ENCODE data around the gene VWA7.

Gene VWA7

GRCh38 chr6:31765559-31765909, 11.6 kb downstream of the VWA7 start:
- DNase-seq (ENCODE audit: low spot score): no peak
- H3K4me3 ChIP-seq: no peak overlapping the region
- H3K27ac ChIP-seq: no peak overlapping the region
- no peak for TF ChIP-seq CTCF (IDR thresholded peaks at IDR 0.05)

GRCh38 chr6:31764198-31764597, 12.9 kb downstream of the VWA7 start:
- H3K4me3 ChIP-seq: no peak overlapping the region
- DNase-seq (ENCODE audit: low spot score): no peak
- no peak for TF ChIP-seq CTCF (IDR thresholded peaks at IDR 0.05)
- H3K27ac ChIP-seq: no peak overlapping the region

- H3K4me3 ChIP-seq: no peak overlapping the region
- no peak for DNase-seq (ENCODE audit: low spot score)
- TF ChIP-seq CTCF (IDR thresholded peaks at IDR 0.05): no peak
- H3K27ac ChIP-seq: no peak overlapping the region
These were observed 13.5 kb downstream of the VWA7 start for GRCh38 chr6:31763619-31763940.

- no peak for TF ChIP-seq CTCF (IDR thresholded peaks at IDR 0.05)
- H3K27ac ChIP-seq: no peak overlapping the region
- no peak overlapping the region for H3K4me3 ChIP-seq
- DNase-seq (ENCODE audit: low spot score): no peak
These were observed 14.1 kb downstream of the VWA7 start for GRCh38 chr6:31762878-31763618.

GRCh38 chr6:31762356-31762755, 14.8 kb downstream of the VWA7 start, which contains the start of gene SAPCD1:
Gene SAPCD1 (plus strand): TSS chr6:31762656. CDS start chr6:31763055, 399 bp downstream.
- DNase-seq (ENCODE audit: low spot score): no peak
- TF ChIP-seq CTCF (IDR thresholded peaks at IDR 0.05): no peak
- Histone ChIP-seq H3K27ac (no peak within 1 kb of the TSS), H3K4me3 (no peak within 1 kb of the TSS)

GRCh38 chr6:31761343-31761742, 15.8 kb downstream of the VWA7 start:
- DNase-seq (ENCODE audit: low spot score): no peak
- H3K27ac ChIP-seq: no peak overlapping the region
- no peak overlapping the region for H3K4me3 ChIP-seq
- TF ChIP-seq CTCF (IDR thresholded peaks at IDR 0.05): no peak

GRCh38 chr6:31760790-31761189, 16.3 kb downstream of the VWA7 start:
- no peak for DNase-seq (ENCODE audit: low spot score)
- TF ChIP-seq CTCF (IDR thresholded peaks at IDR 0.05): no peak
- Histone ChIP-seq H3K27ac (no peak overlapping the region), H3K4me3 (no peak overlapping the region)

Measured in coronary artery (tissue), 2 donors.